CD4-positive, alpha-beta memory T cell (primary cell): Measurements from ENCODE around the gene LARP6. TPM values are rescaled to one million over a fixed set of nuclear protein-coding genes. Genes with fewer than 3 reads are reported as not detected.
"Not testable (repeated sequence)": the region's sequence is repeated elsewhere in the genome, so short reads cannot be mapped to it uniquely, and the experiment has no call there.

Source experiments
- CTCF ChIA-PET: fragments of 350-600 bp; sonication (Branson Sonifier 250); formaldehyde crosslinking; loops from one replicate; lab custom pipeline; 2021; ENCODE audit warnings: inconsistent platforms; ENCODE audit not compliant: partially characterized antibody; lab: Charles Lee
- POLR2A ChIA-PET: fragments of 350-600 bp; sonication (Branson Sonifier 250); formaldehyde crosslinking; loops from one replicate; lab custom pipeline; 2021; ENCODE audit not compliant: partially characterized antibody; lab: Charles Lee
- DNase-seq, 5 donors: peaks; one replicate each; pipeline versions ENCODE4 v3.0.0 to v3.0.0-alpha.2; 2020 to 2022; ENCODE audit warnings: mixed read lengths in 1 of 5
- H3K27ac ChIP-seq: one replicate; pipeline ENCODE4 v1.7.0; 2013; ENCODE audit warnings: low read depth, low read length
- H3K27me3 ChIP-seq: 2 replicates; pipeline ENCODE4 v1.7.0; 2013; ENCODE audit warnings: mild to moderate bottlenecking, low read length, moderate library complexity; ENCODE audit not compliant: insufficient read depth
- H3K36me3 ChIP-seq: 2 replicates; pipeline ENCODE4 v1.7.0; 2013; ENCODE audit warnings: mild to moderate bottlenecking, low read length, moderate library complexity; ENCODE audit not compliant: insufficient read depth
- H3K4me1 ChIP-seq: 2 replicates; pipeline ENCODE4 v1.7.0; 2013; ENCODE audit warnings: mild to moderate bottlenecking, low read length, moderate library complexity; ENCODE audit not compliant: insufficient read depth
- H3K4me3 ChIP-seq, 2 donors: one replicate each; pipeline ENCODE4 v1.7.0; 2013; ENCODE audit warnings: low read length in 2 of 2, mild to moderate bottlenecking in 1 of 2
- H3K9me3 ChIP-seq, 2 donors: one replicate each; pipeline ENCODE4 v1.7.0; 2013; ENCODE audit warnings: low read length in 2 of 2, control low read depth in 1 of 2; ENCODE audit not compliant: control insufficient read depth in 1 of 2
- H3K27ac Mint-ChIP-seq, 7 donors: one replicate each; pipeline ENCODE4 v1.8.0; 2020 to 2021; ENCODE audit warnings: mixed read lengths in 7 of 7, mild to moderate bottlenecking in 6 of 7, inconsistent platforms in 3 of 7, moderate library complexity in 3 of 7
- H3K27me3 Mint-ChIP-seq, 2 donors: one replicate each; pipeline ENCODE4 v1.8.0; 2020 to 2021; ENCODE audit warnings: mixed read lengths in 2 of 2
- H3K36me3 Mint-ChIP-seq, 2 donors: one replicate each; pipeline ENCODE4 v1.8.0; 2020 to 2021; ENCODE audit warnings: mixed read lengths in 2 of 2, inconsistent platforms in 1 of 2, mild to moderate bottlenecking in 1 of 2
- H3K4me1 Mint-ChIP-seq, 4 donors: one replicate each; pipeline ENCODE4 v1.8.0; 2020 to 2021; ENCODE audit warnings: mixed read lengths in 4 of 4, mild to moderate bottlenecking in 1 of 4
- H3K4me3 Mint-ChIP-seq, 8 donors: one replicate each; pipeline ENCODE4 v1.8.0; 2020 to 2021; ENCODE audit warnings: mixed read lengths in 8 of 8, mild to moderate bottlenecking in 7 of 8, moderate library complexity in 6 of 8, inconsistent platforms in 3 of 8
- H3K9me3 Mint-ChIP-seq, 8 donors: one replicate each; pipeline ENCODE4 v1.8.0; 2020 to 2021; ENCODE audit warnings: mixed read lengths in 8 of 8, mild to moderate bottlenecking in 5 of 8, inconsistent platforms in 3 of 8, moderate library complexity in 1 of 8
- intact Hi-C: fragments of 100-400 bp; cut with micrococcal nuclease; formaldehyde crosslinking; loops from one replicate; pipeline ENCODE4 v1.15.1; 2023
- polyA plus RNA-seq, 2 donors: library from polyadenylated mRNA; unstranded; fragments of 300-500 nt; fragmentation: Illumina TruSeq; gene quantifications; one replicate each; pipeline ENCODE4 v1.2.3, GENCODE V29; 2021
- total RNA-seq, 2 experiments: library from RNA; stranded (reverse); gene quantifications; one replicate each; pipeline ENCODE4 v1.2.3, GENCODE V29; 2021

Gene LARP6
- total and polyA plus RNA-seq, 4 experiments from 2014 or later, result not detected

DNA sequence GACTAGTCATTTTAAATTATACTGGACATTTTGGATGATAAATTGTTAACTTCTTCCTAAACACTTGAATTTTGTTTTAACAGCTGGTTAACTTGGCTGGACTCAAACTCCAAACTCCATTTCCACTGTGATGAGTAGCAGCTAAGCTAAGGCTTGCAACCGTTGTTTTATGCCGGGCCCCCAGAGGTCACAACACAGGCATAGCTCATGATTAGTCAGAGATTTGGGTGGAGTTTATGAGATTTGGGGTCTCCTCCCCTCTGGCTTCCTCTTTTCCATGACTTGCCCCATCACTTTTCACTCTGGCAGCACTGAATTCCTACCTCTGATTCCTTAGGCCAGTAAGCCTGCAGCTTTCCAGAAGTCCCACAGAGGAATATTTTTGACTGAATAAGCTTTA, 25.4 kb upstream of the LARP6 start:
- no peaks in the 10 kb centered on the region for H3K9me3 Mint-ChIP-seq

DNA sequence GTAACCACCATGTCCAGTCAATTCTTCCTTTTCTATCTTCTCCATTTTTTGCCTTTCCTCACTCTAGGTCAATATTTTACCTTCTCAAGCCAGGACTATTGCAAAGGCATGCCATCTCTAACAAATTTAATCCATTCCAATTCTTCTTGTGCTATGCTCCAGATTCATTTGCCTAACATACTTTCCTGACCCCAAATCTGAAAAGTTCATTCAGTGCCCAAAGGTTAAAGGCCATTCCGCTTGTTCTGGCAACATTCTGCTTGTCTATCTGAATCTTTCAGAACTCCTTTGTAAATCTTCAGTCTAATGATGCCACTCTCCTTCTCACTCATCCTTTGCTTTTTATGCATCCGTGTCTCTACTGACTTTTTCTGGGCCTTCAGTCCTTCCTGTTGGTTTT, 22.7 kb upstream of the LARP6 start:
- no peak overlapping the region for H3K4me3 ChIP-seq
- no peaks in the 10 kb centered on the region for H3K36me3 ChIP-seq
- H3K9me3 Mint-ChIP-seq, result peaks cover 0 to 5% (median under 1%) of the 10 kb centered on the region in 8 donors
- no peak overlapping the region for H3K4me3 Mint-ChIP-seq
- ChIA-PET CTCF (no interaction called here), POLR2A (no interaction called here)
- no peaks in the 10 kb centered on the region for H3K4me1 ChIP-seq
- no peaks in the 10 kb centered on the region for H3K36me3 Mint-ChIP-seq
- no peaks in the 10 kb centered on the region for H3K27me3 ChIP-seq
- H3K9me3 ChIP-seq, result no peaks in the 10 kb centered on the region
- no peak for DNase-seq
- no peak overlapping the region for H3K27ac Mint-ChIP-seq
- H3K4me1 Mint-ChIP-seq, result no peaks in the 10 kb centered on the region
- H3K27me3 Mint-ChIP-seq, result peaks cover 19 to 22% of the 10 kb centered on the region in 2 donors
- intact Hi-C loops, result no loop called here
- H3K27ac ChIP-seq, result no peak overlapping the region

More for the DNA sequence above, 25.4 kb upstream of the LARP6 start:
- Mint-ChIP-seq H3K27me3 (peaks cover 18 to 21% of the 10 kb centered on the region in 2 donors), H3K4me1 (no peaks in the 10 kb centered on the region), H3K4me3 (no peak overlapping the region), H3K27ac (no peak overlapping the region), H3K36me3 (no peaks in the 10 kb centered on the region)
- intact Hi-C loops, result no loop called here
- Histone ChIP-seq H3K36me3 (no peaks in the 10 kb centered on the region), H3K27me3 (no peaks in the 10 kb centered on the region), H3K9me3 (no peaks in the 10 kb centered on the region), H3K4me3 (no peak overlapping the region), H3K4me1 (no peaks in the 10 kb centered on the region), H3K27ac (no peak overlapping the region)
- ChIA-PET POLR2A (no interaction called here), CTCF (no interaction called here)
- DNase-seq, result no peak

DNA sequence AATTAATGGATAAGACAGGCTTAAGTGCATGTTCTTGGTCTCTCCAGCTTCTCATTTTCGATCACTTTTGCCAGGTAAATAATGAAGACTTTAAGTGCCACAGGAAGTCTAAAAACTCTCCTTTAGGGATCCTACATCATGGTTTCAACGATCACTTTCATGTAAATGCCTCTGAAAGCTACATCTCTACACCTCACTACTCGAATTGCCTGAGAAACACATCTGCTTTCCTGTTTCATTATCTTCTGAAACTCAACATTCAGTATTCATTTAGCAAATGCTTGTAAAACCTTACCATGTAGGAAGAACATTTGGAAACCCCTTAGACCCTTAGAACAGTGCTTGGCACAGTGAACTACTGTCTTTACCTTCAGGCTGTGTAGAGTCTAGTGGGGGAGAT, 22.1 kb upstream of the LARP6 start:
- Mint-ChIP-seq H3K4me3 (no peak overlapping the region), H3K27me3 (peaks cover 19 to 22% of the 10 kb centered on the region in 2 donors), H3K27ac (no peak overlapping the region), H3K9me3 (peaks cover 0 to 5% (median under 1%) of the 10 kb centered on the region in 8 donors), H3K4me1 (no peaks in the 10 kb centered on the region), H3K36me3 (no peaks in the 10 kb centered on the region)
- Histone ChIP-seq H3K4me1 (no peaks in the 10 kb centered on the region), H3K36me3 (no peaks in the 10 kb centered on the region), H3K27me3 (no peaks in the 10 kb centered on the region), H3K4me3 (no peak overlapping the region), H3K27ac (no peak overlapping the region), H3K9me3 (no peaks in the 10 kb centered on the region)
- no peak for DNase-seq
- CTCF ChIA-PET, result no interaction called here
- POLR2A ChIA-PET, result no interaction called here
- intact Hi-C loops, result no loop called here

GRCh38 chr15:70875001-70875782, 21.2 kb upstream of the LARP6 start:
- H3K4me1 ChIP-seq, result no peaks in the 10 kb centered on the region
- ChIA-PET POLR2A (no interaction called here), CTCF (no interaction called here)
- no peaks in the 10 kb centered on the region for H3K36me3 ChIP-seq
- H3K27me3 Mint-ChIP-seq, result peaks cover 19 to 23% of the 10 kb centered on the region in 2 donors
- intact Hi-C loops, result no loop called here
- no peaks in the 10 kb centered on the region for H3K4me1 Mint-ChIP-seq
- no peak overlapping the region for H3K27ac Mint-ChIP-seq
- no peak overlapping the region for H3K27ac ChIP-seq
- H3K36me3 Mint-ChIP-seq, result no peaks in the 10 kb centered on the region
- H3K9me3 Mint-ChIP-seq, result peaks cover 0 to 5% (median under 1%) of the 10 kb centered on the region in 8 donors
- H3K9me3 ChIP-seq, result no peaks in the 10 kb centered on the region
- no peaks in the 10 kb centered on the region for H3K27me3 ChIP-seq
- DNase-seq, result no peak
- no peak overlapping the region for H3K4me3 Mint-ChIP-seq
- H3K4me3 ChIP-seq, result no peak overlapping the region

- CTCF ChIA-PET, result no interaction called here
- H3K36me3 ChIP-seq, result no peaks in the 10 kb centered on the region
- intact Hi-C loops, result no loop called here
- no peak overlapping the region for H3K27ac Mint-ChIP-seq
- H3K27me3 Mint-ChIP-seq, result peaks cover 16 to 20% of the 10 kb centered on the region in 2 donors
- H3K36me3 Mint-ChIP-seq, result no peaks in the 10 kb centered on the region
- H3K4me3 ChIP-seq, result no peak overlapping the region
- H3K4me1 ChIP-seq, result no peaks in the 10 kb centered on the region
- no peak overlapping the region for H3K27ac ChIP-seq
- no peaks in the 10 kb centered on the region for H3K9me3 ChIP-seq
- POLR2A ChIA-PET, result no interaction called here
- no peak for DNase-seq
- no peak overlapping the region for H3K4me3 Mint-ChIP-seq
- H3K4me1 Mint-ChIP-seq, result no peaks in the 10 kb centered on the region
- H3K27me3 ChIP-seq, result no peaks in the 10 kb centered on the region
- H3K9me3 Mint-ChIP-seq, result peaks cover 0 to 5% (median under 1%) of the 10 kb centered on the region in 8 donors
Measured at GRCh38 chr15:70873232-70874054, 19.5 kb upstream of the LARP6 start.

GRCh38 chr15:70871490-70871889, 17.5 kb upstream of the LARP6 start:
- H3K9me3 Mint-ChIP-seq, DNase-seq, H3K36me3 Mint-ChIP-seq, H3K27me3 ChIP-seq, H3K27ac ChIP-seq, H3K9me3 ChIP-seq, intact Hi-C loops, H3K4me1 Mint-ChIP-seq, H3K36me3 ChIP-seq, H3K4me1 ChIP-seq, H3K27ac Mint-ChIP-seq, H3K4me3 ChIP-seq, CTCF ChIA-PET, H3K4me3 Mint-ChIP-seq, POLR2A ChIA-PET: not testable (repeated sequence)
- H3K27me3 Mint-ChIP-seq, result peaks cover 13 to 15% of the 10 kb centered on the region in 2 donors

DNA sequence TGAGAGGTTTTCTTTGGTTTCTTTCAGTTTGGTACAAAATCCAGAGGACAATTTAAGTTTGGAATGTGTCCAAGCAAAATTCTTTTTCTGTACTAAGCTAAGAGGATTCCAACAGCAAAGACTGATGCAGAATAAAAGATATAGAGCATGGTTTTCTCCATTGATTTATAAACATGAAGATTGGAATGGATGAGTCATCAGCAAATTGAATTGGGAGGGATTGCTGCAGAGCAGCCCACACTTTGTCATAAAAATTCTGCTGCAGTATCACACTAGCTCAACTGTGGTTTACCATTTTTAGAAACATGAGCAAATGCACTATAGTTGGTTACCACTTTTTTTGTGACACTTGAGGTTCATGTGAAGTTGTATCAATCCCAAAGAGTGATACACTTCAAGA, 16.1 kb upstream of the LARP6 start:
- Histone ChIP-seq H3K4me3 (no peak overlapping the region), H3K9me3 (no peaks in the 10 kb centered on the region), H3K27me3 (no peaks in the 10 kb centered on the region), H3K27ac (no peak overlapping the region), H3K36me3 (no peaks in the 10 kb centered on the region), H3K4me1 (no peaks in the 10 kb centered on the region)
- Mint-ChIP-seq H3K4me1 (no peaks in the 10 kb centered on the region), H3K4me3 (no peak overlapping the region), H3K27me3 (peaks cover 13% of the 10 kb centered on the region in 2 donors), H3K36me3 (no peaks in the 10 kb centered on the region), H3K9me3 (peaks cover 0 to 5% (median under 1%) of the 10 kb centered on the region in 8 donors), H3K27ac (peak overlapping the region in 1 of 7 donors; percentile 57)
- intact Hi-C loops, result no loop called here
- CTCF ChIA-PET, result no interaction called here
- DNase-seq, result no peak
- POLR2A ChIA-PET, result no interaction called here
